IMR-90 (cell line): ENCODE results near the gene IL1RAP. TPM values are rescaled to one million over a fixed set of nuclear protein-coding genes. Genes with fewer than 3 reads are reported as not detected.
A peak's percentile ranks its signal among the peaks of the same experiment; 100 is the strongest.

Experiments used
- ATAC-seq: fragments of 200-7000 bp; cut with Tn5 transposase; 2 replicates; pipeline ENCODE4 v1.9.1; 2020; ENCODE audit warnings: low read depth, mild to moderate bottlenecking, moderate library complexity
- BruUV-seq: library from RNA; stranded (reverse); fragments of 400-500 nt; replicated peaks from 2 replicates; lab custom pipeline; 2021; lab: Mats Ljungman, UMichigan
- CTCF ChIA-PET: fragments of 300-600 bp; formaldehyde crosslinking; extraction: SDS; loops from one replicate; lab custom pipeline; 2021; ENCODE audit warnings: antibody characterized with exemption; lab: Yijun Ruan, JAX
- POLR2A ChIA-PET: fragments of 300-600 bp; sonication (Branson Sonifier 250); formaldehyde crosslinking; loops from one replicate; lab custom pipeline; 2022; ENCODE audit warnings: antibody characterized with exemption; ENCODE audit not compliant: unreplicated experiment; lab: Charles Lee
- DNase-seq: peaks from one replicate; pipeline ENCODE4 v3.0.0; 2013
- H2AFZ ChIP-seq: replicated peaks from 2 replicates; pipeline ENCODE3; 2013; ENCODE audit warnings: low read length, mild to moderate bottlenecking; ENCODE audit not compliant: poor library complexity
- H2AK5ac ChIP-seq: 2 replicates; pipeline ENCODE4 v1.6.1; 2013; ENCODE audit warnings: low read depth, low read length, inconsistent platforms
- H2AK9ac ChIP-seq: replicated peaks from 2 replicates; pipeline ENCODE3; 2013; ENCODE audit warnings: mild to moderate bottlenecking, low read depth, low read length, moderate library complexity; ENCODE audit not compliant: poor library complexity
- H2BK120ac ChIP-seq: 2 replicates; pipeline ENCODE4 v1.6.1; 2013; ENCODE audit warnings: low read depth, low read length, inconsistent platforms
- H2BK15ac ChIP-seq: 3 replicates; pipeline ENCODE4 v1.6.1; 2013; ENCODE audit warnings: low read depth, low read length, inconsistent platforms
- H2BK20ac ChIP-seq: 2 replicates; pipeline ENCODE4 v1.6.1; 2013; ENCODE audit warnings: low read depth, mild to moderate bottlenecking, inconsistent platforms, low read length, moderate library complexity
- H2BK5ac ChIP-seq: 2 replicates; pipeline ENCODE4 v1.6.1; 2013; ENCODE audit warnings: mild to moderate bottlenecking, low read depth, low read length, inconsistent platforms; ENCODE audit not compliant: poor library complexity, severe bottlenecking
- H3K14ac ChIP-seq: replicated peaks from 2 replicates; pipeline ENCODE4 v1.6.1; 2013; ENCODE audit warnings: low read depth, low read length, inconsistent platforms
- H3K18ac ChIP-seq: 2 replicates; pipeline ENCODE4 v1.6.1; 2013; ENCODE audit warnings: low read depth, low read length, control low read depth
- H3K23ac ChIP-seq: 2 replicates; pipeline ENCODE4 v1.6.1; 2013; ENCODE audit warnings: low read depth, low read length, inconsistent platforms
- H3K27ac ChIP-seq: 2 replicates; pipeline ENCODE4 v1.5.1; 2013; ENCODE audit warnings: mild to moderate bottlenecking, control low read depth, low read length; ENCODE audit not compliant: insufficient read depth
- H3K27me3 ChIP-seq: 2 replicates; pipeline ENCODE4 v1.6.1; 2013; ENCODE audit warnings: low read length; ENCODE audit not compliant: control insufficient read depth, insufficient read depth
- H3K36me3 ChIP-seq: 2 replicates; pipeline ENCODE4 v1.6.1; 2013; ENCODE audit warnings: low read length, mixed read lengths; ENCODE audit not compliant: control insufficient read depth, insufficient read depth
- H3K4ac ChIP-seq: 2 replicates; pipeline ENCODE4 v1.6.1; 2013; ENCODE audit warnings: low read depth, low read length, inconsistent platforms
- H3K4me1 ChIP-seq: 2 replicates; pipeline ENCODE4 v1.6.1; 2013; ENCODE audit warnings: low read length, mixed read lengths; ENCODE audit not compliant: control insufficient read depth, insufficient read depth
- H3K4me2 ChIP-seq: 2 replicates; pipeline ENCODE4 v1.6.1; 2013; ENCODE audit warnings: low read depth, mild to moderate bottlenecking, control low read depth, low read length, moderate library complexity
- H3K4me3 ChIP-seq: 2 replicates; pipeline ENCODE4 v1.5.1; 2013; ENCODE audit warnings: low read depth, mild to moderate bottlenecking, control low read depth, low read length, moderate library complexity; ENCODE audit not compliant: insufficient read depth
- H3K56ac ChIP-seq: 2 replicates; pipeline ENCODE4 v1.6.1; 2013; ENCODE audit warnings: low read length, inconsistent platforms; ENCODE audit not compliant: insufficient read depth; ENCODE audit errors: extremely low read depth
- H3K79me1 ChIP-seq, 2 experiments: 2 replicates each; pipeline ENCODE4 v1.6.1; 2013; ENCODE audit warnings: low read length in 2 of 2, inconsistent platforms in 1 of 2, low read depth in 1 of 2
- H3K9ac ChIP-seq: 2 replicates; pipeline ENCODE4 v1.6.1; 2013; ENCODE audit warnings: low read depth, low read length, control low read depth
- H3K9me1 ChIP-seq: 2 replicates; pipeline ENCODE4 v1.6.1; 2013; ENCODE audit warnings: low read length, inconsistent platforms; ENCODE audit not compliant: insufficient read depth
- H3K9me3 ChIP-seq: 2 replicates; pipeline ENCODE4 v1.6.1; 2013; ENCODE audit warnings: low read length; ENCODE audit not compliant: control insufficient read depth, insufficient read depth
- H4K20me1 ChIP-seq: 2 replicates; pipeline ENCODE4 v1.6.1; 2013; ENCODE audit warnings: low read length, inconsistent platforms; ENCODE audit not compliant: insufficient read depth
- H4K5ac ChIP-seq: 2 replicates; pipeline ENCODE4 v1.6.1; 2013; ENCODE audit warnings: mild to moderate bottlenecking, low read depth, low read length, control low read depth
- H4K8ac ChIP-seq, 2 experiments: 2 replicates each; pipeline ENCODE4 v1.6.1; 2013; ENCODE audit warnings: low read depth in 2 of 2, low read length in 2 of 2, control low read depth in 1 of 2, inconsistent platforms in 1 of 2
- H4K91ac ChIP-seq: 2 replicates; pipeline ENCODE4 v1.6.1; 2013; ENCODE audit warnings: low read depth, low read length, inconsistent platforms; ENCODE audit not compliant: insufficient read depth
- BHLHE40 ChIP-seq: fragments of 150-350 bp; IDR thresholded peaks from 2 replicates; pipeline ENCODE4 v1.6.1; 2016; ENCODE audit warnings: mild to moderate bottlenecking, low read depth, low read length
- FOS ChIP-seq: fragments of 150-350 bp; IDR thresholded peaks from 2 replicates; pipeline ENCODE4 v1.6.1; 2016; ENCODE audit warnings: low read depth, low read length
- NFE2L2 ChIP-seq: fragments of 150-350 bp; IDR thresholded peaks from 2 replicates; pipeline ENCODE4 v1.6.1; 2016; ENCODE audit warnings: low read depth, mild to moderate bottlenecking, low read length
- WGBS, 2 experiments: methylation state at CpG; one replicate each; pipeline versions ENCODE4 v1.1.5 to v1.1.7; 2013; ENCODE audit warnings: missing lambda C conversion rate in 2 of 2; ENCODE audit not compliant: insufficient read length in 1 of 2; ENCODE audit errors: extremely low coverage in 2 of 2; 5-methylcytosine and 5-hydroxymethylcytosine counted together
- dilution Hi-C: fragments of 300-500 bp; cut with HindIII; formaldehyde crosslinking; loops from one replicate; pipeline ENCODE4 v1.14.3; 2018; ENCODE audit warnings: low sequenced_read_pairs; ENCODE audit not compliant: unreplicated experiment
- in situ Hi-C: fragments of 300-500 bp; cut with MboI; formaldehyde crosslinking; loops from 3 replicates; pipeline ENCODE4 v1.14.3; 2019; ENCODE audit warnings: low sequenced_read_pairs, inconsistent platforms, mixed read lengths
- intact Hi-C: fragments of 100-400 bp; cut with micrococcal nuclease; formaldehyde crosslinking; loops from 2 replicates; pipeline ENCODE4 v1.10.0; 2022
- polyA plus RNA-seq, 3 experiments: library from polyadenylated mRNA; depleted of rRNA; stranded (reverse); fragments of >200 nt; gene quantifications; 2 replicates each; pipeline ENCODE4 v1.2.3, GENCODE V29; 2012; ENCODE audit warnings: low replicate concordance in 1 of 3
- total RNA-seq: library from RNA; depleted of rRNA; stranded (reverse); fragments of >200 nt; gene quantifications from 2 replicates; pipeline ENCODE4 v1.2.3, GENCODE V29; 2012
- TF ChIP-seq, protein P1 (sequence below): conservative IDR thresholded peaks from 2 replicates; pipeline ENCODE4 v1.5.1; 2012; ENCODE audit warnings: mild to moderate bottlenecking, low read depth, low read length, improper control_type of control experiment
- TF ChIP-seq, protein P2 (sequence below): fragments of 150-350 bp; IDR thresholded peaks from 2 replicates; pipeline ENCODE4 v1.6.1; 2017; ENCODE audit warnings: mild to moderate bottlenecking, antibody characterized with exemption, low read length, low read depth
- TF ChIP-seq, protein P3 (sequence below): fragments of 150-350 bp; IDR thresholded peaks from 2 replicates; pipeline ENCODE4 v1.6.1; 2016; ENCODE audit warnings: low read depth, mild to moderate bottlenecking, low read length, moderate library complexity, borderline replicate concordance

Gene IL1RAP
- total and polyA plus RNA-seq, 2 of the 4 experiments (the other 2 are of a cell fraction) = 8.3 to 11.3 TPM

DNA sequence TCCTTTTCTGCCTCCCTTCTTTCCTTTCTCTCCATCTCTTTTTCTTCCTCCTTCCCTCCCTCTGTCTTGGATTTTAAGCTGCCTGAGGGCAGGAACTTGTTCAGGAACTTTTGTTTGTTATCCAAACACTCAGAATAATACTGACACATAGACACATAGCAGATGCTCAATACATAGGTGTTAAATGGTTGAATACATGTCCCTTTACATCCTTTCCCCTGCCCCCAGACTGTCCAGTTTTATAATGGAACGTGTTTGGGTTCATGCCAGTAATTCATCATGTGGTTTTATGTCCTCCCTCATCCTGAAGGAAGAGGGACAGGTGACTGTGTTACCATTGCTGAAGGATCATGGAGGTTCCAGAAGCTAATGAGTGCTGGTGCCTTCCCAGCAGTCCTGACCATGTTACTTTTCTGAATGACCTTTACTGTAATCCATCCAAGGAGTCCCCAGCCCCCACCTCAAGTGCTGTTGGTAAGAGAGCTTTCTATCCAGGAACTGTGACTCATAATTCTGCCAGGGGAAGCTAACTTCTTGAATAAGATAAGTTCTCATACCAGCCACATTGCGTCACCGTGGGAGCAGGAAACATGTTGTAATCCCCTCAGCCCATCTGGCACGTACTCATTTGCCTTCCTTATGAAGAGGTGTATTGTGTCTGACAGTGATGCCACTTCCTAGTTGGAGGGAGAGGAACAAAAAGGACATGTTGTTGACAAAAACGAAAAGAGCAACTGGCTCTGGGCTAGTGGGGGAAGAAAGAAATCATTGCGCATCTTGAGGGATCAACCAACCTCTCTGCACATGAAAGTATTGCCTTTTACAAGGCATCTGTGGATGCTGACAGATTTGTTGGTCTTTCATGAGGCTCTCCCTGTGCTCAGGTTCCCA lies 52.4 kb downstream of the IL1RAP start (continued):
- TF ChIP-seq, protein P1, sequence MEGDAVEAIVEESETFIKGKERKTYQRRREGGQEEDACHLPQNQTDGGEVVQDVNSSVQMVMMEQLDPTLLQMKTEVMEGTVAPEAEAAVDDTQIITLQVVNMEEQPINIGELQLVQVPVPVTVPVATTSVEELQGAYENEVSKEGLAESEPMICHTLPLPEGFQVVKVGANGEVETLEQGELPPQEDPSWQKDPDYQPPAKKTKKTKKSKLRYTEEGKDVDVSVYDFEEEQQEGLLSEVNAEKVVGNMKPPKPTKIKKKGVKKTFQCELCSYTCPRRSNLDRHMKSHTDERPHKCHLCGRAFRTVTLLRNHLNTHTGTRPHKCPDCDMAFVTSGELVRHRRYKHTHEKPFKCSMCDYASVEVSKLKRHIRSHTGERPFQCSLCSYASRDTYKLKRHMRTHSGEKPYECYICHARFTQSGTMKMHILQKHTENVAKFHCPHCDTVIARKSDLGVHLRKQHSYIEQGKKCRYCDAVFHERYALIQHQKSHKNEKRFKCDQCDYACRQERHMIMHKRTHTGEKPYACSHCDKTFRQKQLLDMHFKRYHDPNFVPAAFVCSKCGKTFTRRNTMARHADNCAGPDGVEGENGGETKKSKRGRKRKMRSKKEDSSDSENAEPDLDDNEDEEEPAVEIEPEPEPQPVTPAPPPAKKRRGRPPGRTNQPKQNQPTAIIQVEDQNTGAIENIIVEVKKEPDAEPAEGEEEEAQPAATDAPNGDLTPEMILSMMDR = no peak

DNA sequence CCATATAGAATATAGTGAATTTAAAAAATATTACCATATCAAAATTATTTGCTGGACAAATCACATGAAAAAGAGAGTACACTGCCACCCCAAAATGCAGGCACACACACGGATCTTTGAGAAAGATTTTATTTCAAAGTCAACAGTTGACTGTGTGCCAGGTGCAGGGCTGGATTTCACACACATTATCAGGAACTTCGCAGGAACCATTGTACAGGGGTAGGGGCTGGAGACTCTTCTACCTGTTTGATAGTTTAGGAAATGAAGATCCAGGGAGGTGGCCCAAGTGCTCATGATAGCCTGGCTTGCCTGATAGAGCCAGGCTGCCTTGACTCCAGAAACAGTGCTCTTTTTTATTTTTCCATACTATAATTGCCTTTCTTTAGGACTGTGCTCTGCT lies 54.2 kb downstream of the IL1RAP start:
- no TSS peak for BruUV-seq

More for the DNA sequence above, 54.2 kb downstream of the IL1RAP start:
- Histone ChIP-seq H3K4me3 (no peak overlapping the region), H3K4ac (no peak overlapping the region; the same call in none of the 2 replicates), H2AK5ac (peak overlapping the region; percentile 10), H3K14ac (no peak overlapping the region), H3K9ac (no peak overlapping the region), H2BK120ac (peak overlapping the region; percentile 8; the same call in 1 of the 2 replicates), H3K56ac (no peak overlapping the region), H3K36me3 (no peaks in the 10 kb centered on the region), H4K20me1 (no peaks in the 10 kb centered on the region), H4K8ac (peak overlapping the region in 1 of 2 experiments; percentile 50; a peak in 2 of 4 replicates), H3K27me3 (no peaks in the 10 kb centered on the region), H2AFZ (no peak overlapping the region), H3K9me3 (no peaks in the 10 kb centered on the region), H2BK20ac (peak overlapping the region; percentile 63; the same call in 1 of the 2 replicates), H3K23ac (no peak overlapping the region), H2AK9ac (no peak overlapping the region), H4K5ac (no peak overlapping the region; the same call in 1 of the 2 replicates), H4K91ac (no peak overlapping the region), H3K4me2 (no peak overlapping the region), H2BK15ac (peak overlapping the region; percentile 56; the same call in 1 of the 3 replicates), H3K27ac (no peak overlapping the region), H3K4me1 (peaks cover 4% of the 10 kb centered on the region), H3K79me1 (no peaks in the 10 kb centered on the region; a peak in 1 of 4 replicates), H3K18ac (no peak overlapping the region), H3K9me1 (peaks cover 5% of the 10 kb centered on the region; the same call in 1 of the 2 replicates), H2BK5ac (peak overlapping the region; percentile 46)
- intact Hi-C loops = no loop called here
- ATAC-seq (no peak), DNase-seq (no peak)
- dilution Hi-C loops = no loop called here
- no CpG with 5 or more reads among the region's 2 CpGs for WGBS, 2 experiments
- CTCF ChIA-PET = no interaction called here
- POLR2A ChIA-PET = no interaction called here
- in situ Hi-C loops = no loop called here
- TF ChIP-seq, protein P2, sequence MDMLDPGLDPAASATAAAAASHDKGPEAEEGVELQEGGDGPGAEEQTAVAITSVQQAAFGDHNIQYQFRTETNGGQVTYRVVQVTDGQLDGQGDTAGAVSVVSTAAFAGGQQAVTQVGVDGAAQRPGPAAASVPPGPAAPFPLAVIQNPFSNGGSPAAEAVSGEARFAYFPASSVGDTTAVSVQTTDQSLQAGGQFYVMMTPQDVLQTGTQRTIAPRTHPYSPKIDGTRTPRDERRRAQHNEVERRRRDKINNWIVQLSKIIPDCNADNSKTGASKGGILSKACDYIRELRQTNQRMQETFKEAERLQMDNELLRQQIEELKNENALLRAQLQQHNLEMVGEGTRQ = no peak
- no peak for TF ChIP-seq FOS
- TF ChIP-seq BHLHE40 = no peak
- no peak for TF ChIP-seq NFE2L2
- TF ChIP-seq, protein P3, sequence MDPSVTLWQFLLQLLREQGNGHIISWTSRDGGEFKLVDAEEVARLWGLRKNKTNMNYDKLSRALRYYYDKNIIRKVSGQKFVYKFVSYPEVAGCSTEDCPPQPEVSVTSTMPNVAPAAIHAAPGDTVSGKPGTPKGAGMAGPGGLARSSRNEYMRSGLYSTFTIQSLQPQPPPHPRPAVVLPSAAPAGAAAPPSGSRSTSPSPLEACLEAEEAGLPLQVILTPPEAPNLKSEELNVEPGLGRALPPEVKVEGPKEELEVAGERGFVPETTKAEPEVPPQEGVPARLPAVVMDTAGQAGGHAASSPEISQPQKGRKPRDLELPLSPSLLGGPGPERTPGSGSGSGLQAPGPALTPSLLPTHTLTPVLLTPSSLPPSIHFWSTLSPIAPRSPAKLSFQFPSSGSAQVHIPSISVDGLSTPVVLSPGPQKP = no peak
